ENCODE data around the gene C10orf90. TPM values are rescaled to one million over a fixed set of nuclear protein-coding genes. Genes with fewer than 3 reads are reported as not detected.
"Not testable (repeated sequence)": the region's sequence is repeated elsewhere in the genome, so short reads cannot be mapped to it uniquely, and the experiment has no call there.

Gene C10orf90
- total RNA-seq, 4 donors from 2014 or later, result 0.26 TPM; not detected in 3

- DNase-seq, result no peak
- H3K36me3 ChIP-seq, result no peaks in the 10 kb centered on the region
- H3K9me3 ChIP-seq, result no peaks in the 10 kb centered on the region
- intact Hi-C loops (cut with DNase I), result no loop called here
- no peaks in the 10 kb centered on the region for H3K4me1 ChIP-seq
- TF ChIP-seq POLR2A (IDR thresholded peaks at IDR 0.05), result no peak
- TF ChIP-seq, protein P1, sequence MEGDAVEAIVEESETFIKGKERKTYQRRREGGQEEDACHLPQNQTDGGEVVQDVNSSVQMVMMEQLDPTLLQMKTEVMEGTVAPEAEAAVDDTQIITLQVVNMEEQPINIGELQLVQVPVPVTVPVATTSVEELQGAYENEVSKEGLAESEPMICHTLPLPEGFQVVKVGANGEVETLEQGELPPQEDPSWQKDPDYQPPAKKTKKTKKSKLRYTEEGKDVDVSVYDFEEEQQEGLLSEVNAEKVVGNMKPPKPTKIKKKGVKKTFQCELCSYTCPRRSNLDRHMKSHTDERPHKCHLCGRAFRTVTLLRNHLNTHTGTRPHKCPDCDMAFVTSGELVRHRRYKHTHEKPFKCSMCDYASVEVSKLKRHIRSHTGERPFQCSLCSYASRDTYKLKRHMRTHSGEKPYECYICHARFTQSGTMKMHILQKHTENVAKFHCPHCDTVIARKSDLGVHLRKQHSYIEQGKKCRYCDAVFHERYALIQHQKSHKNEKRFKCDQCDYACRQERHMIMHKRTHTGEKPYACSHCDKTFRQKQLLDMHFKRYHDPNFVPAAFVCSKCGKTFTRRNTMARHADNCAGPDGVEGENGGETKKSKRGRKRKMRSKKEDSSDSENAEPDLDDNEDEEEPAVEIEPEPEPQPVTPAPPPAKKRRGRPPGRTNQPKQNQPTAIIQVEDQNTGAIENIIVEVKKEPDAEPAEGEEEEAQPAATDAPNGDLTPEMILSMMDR (IDR thresholded peaks at IDR 0.05), result no peak
- H3K27me3 ChIP-seq, result no peaks in the 10 kb centered on the region
- no peak overlapping the region for H3K27ac ChIP-seq
- H3K4me3 ChIP-seq, result peak overlapping the region in 2 of 4 donors; percentile 5 to 45
- 44 to 48% methylated on average over 10 of the region's 10 CpGs for WGBS, 2 donors
These were observed 109.1 kb downstream of the C10orf90 start for GRCh38 chr10:126561294-126561920.

GRCh38 chr10:126558881-126559280, 111.6 kb downstream of the C10orf90 start:
- Histone ChIP-seq H3K4me3 (no peak overlapping the region), H3K27me3 (no peaks in the 10 kb centered on the region), H3K9me3 (no peaks in the 10 kb centered on the region), H3K27ac (no peak overlapping the region), H3K4me1 (no peaks in the 10 kb centered on the region), H3K36me3 (no peaks in the 10 kb centered on the region)
- TF ChIP-seq POLR2A (IDR thresholded peaks at IDR 0.05), result no peak
- TF ChIP-seq, protein P1 (IDR thresholded peaks at IDR 0.05), result no peak
- intact Hi-C loops (cut with DNase I), result no loop called here
- no peak for DNase-seq
- WGBS, 2 donors, result 7 to 19% methylated on average over 1 of the region's 1 CpG

DNA sequence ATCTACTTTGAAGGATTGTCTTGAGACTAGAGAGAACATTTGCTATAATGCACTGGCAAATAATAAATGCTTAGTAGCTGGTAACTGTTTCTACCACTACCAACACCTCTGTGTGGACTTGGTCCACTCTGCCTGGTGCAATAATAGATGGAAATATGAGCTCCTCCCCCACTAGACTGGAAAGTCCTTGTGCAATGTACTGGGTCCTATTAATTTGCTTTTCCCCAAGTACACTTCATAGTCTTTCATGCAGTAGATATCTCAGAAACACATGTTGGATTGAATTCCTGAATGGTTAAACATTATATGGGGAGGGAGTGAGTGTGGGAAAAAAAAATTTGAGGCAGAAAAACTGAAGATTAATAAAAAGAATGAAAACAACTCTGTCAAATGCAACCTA, 119.3 kb downstream of the C10orf90 start:
- H3K4me1 ChIP-seq, result no peaks in the 10 kb centered on the region
- DNase-seq, result no peak
- intact Hi-C loops (cut with DNase I), result no loop called here
- TF ChIP-seq, protein P1 (IDR thresholded peaks at IDR 0.05), result no peak
- TF ChIP-seq POLR2A (IDR thresholded peaks at IDR 0.05), result no peak
- H3K27ac ChIP-seq, result no peak overlapping the region
- no peaks in the 10 kb centered on the region for H3K36me3 ChIP-seq
- no peaks in the 10 kb centered on the region for H3K9me3 ChIP-seq
- H3K4me3 ChIP-seq, result no peak overlapping the region
- no peaks in the 10 kb centered on the region for H3K27me3 ChIP-seq

DNA sequence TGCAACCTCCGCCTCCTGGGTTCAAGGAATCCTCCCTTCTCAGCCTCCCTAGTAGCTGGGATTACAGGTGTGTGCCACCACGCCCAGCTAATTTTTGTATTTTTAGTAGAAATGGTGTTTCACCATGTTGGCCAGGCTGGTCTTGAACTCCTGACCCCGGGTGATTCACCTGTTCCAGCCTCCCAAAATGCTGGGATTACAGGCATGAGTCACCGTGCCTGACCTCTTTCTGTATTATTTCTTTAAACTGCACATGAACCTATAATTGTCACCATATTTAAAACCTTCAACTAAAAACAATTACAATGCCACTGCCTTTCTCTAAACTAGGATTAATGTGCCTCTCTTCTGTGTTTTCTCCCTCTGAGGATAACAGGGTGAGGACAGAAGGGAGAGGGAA, 119.9 kb downstream of the C10orf90 start:
- H3K36me3 ChIP-seq; intact Hi-C loops (cut with DNase I); H3K27me3 ChIP-seq; H3K4me1 ChIP-seq; H3K9me3 ChIP-seq; H3K4me3 ChIP-seq; H3K27ac ChIP-seq; DNase-seq: not testable (repeated sequence)
- 56 to 69% methylated on average over 4 of the region's 4 CpGs for WGBS, 2 donors

DNA sequence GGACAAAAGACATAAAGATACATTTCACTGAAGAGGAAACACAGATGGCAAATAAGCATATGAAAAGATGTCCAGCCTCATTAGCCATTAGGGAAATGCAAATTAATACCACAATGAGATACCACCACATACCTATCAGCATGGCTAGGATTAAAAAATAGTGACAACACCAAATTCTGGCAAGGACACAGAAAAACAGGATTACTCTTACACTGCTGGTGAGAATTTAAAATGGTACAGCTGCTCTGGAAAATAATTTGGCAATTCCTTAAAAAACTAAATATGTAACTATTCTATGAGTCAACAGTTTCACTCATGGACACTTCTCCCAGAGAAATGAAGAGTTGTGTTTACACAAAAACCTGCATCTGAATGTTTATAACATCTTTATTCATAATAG, 121.1 kb downstream of the C10orf90 start:
- Histone ChIP-seq H3K4me3 (no peak overlapping the region), H3K9me3 (no peaks in the 10 kb centered on the region), H3K36me3 (no peaks in the 10 kb centered on the region), H3K27me3 (peaks cover 0 to 1% (median 0%) of the 10 kb centered on the region in 4 donors), H3K27ac (no peak overlapping the region), H3K4me1 (no peaks in the 10 kb centered on the region)
- intact Hi-C loops (cut with DNase I), result no loop called here
- no peak for DNase-seq
- no peak for TF ChIP-seq POLR2A (IDR thresholded peaks at IDR 0.05)
- TF ChIP-seq, protein P1 (IDR thresholded peaks at IDR 0.05), result no peak

GRCh38 chr10:126544565-126544964, 125.9 kb downstream of the C10orf90 start:
- no peaks in the 10 kb centered on the region for H3K4me1 ChIP-seq
- no peak for DNase-seq
- H3K9me3 ChIP-seq, result no peaks in the 10 kb centered on the region
- no peak overlapping the region for H3K27ac ChIP-seq
- H3K36me3 ChIP-seq, result no peaks in the 10 kb centered on the region
- intact Hi-C loops (cut with DNase I), result no loop called here
- WGBS, 2 donors, result 43 to 52% methylated on average over 3 of the region's 3 CpGs
- no peak for TF ChIP-seq POLR2A (IDR thresholded peaks at IDR 0.05)
- TF ChIP-seq, protein P1 (IDR thresholded peaks at IDR 0.05), result no peak
- peaks cover 0 to 8% (median 0%) of the 10 kb centered on the region in 4 donors for H3K27me3 ChIP-seq
- H3K4me3 ChIP-seq, result no peak overlapping the region

Measured in esophagus squamous epithelium (tissue), 5 donors.